Stimulated activated CD8-positive, alpha-beta memory T cell treated with anti-CD3 and anti-CD28 coated beads, Interleukin-4, amount 100 ng/mL, for 4 hours (primary cell): Measurements from ENCODE around the gene PCDHA8.
"Not testable (repeated sequence)": the region's sequence is repeated elsewhere in the genome, so short reads cannot be mapped to it uniquely, and the experiment has no call there.

Experiments
- DNase-seq, 2 donors: peaks; one replicate each; pipeline ENCODE4 v3.0.0-alpha.2; 2020; ENCODE audit warnings: low read depth in 2 of 2, low spot score in 1 of 2

PCDHA8 gene

DNA sequence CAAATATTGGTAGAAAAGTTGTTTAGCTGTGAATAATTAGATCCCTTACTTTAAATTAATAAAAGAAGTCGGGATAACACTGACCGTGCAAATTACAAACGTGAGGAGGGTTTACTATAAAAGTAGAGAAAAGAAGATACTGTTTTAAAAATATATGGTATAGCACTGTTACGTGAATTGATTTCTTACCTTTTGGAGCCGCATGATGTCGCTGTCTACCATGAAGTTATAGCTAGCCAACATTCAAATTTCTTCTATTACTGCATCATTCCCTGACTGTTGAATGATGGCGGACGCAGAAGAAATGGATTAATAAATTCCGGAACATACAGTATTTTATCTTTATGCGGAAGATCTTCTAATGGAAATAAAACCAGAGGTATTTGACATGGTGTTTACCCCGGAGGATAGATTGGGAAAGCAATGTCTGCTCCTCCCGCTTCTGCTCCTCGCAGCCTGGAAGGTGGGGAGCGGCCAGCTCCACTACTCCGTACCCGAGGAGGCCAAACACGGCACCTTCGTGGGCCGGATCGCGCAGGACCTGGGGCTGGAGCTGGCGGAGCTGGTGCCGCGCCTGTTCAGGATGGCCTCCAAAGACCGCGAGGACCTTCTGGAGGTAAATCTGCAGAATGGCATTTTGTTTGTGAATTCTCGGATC lies 13.2 kb upstream of the PCDHA8 start, which contains the start of gene PCDHA6:
PCDHA6 (plus strand) TSS at position 257 of the 658 bp plus-strand sequence; CDS start at position 389, 132 bp downstream.
- no peak for DNase-seq

DNA sequence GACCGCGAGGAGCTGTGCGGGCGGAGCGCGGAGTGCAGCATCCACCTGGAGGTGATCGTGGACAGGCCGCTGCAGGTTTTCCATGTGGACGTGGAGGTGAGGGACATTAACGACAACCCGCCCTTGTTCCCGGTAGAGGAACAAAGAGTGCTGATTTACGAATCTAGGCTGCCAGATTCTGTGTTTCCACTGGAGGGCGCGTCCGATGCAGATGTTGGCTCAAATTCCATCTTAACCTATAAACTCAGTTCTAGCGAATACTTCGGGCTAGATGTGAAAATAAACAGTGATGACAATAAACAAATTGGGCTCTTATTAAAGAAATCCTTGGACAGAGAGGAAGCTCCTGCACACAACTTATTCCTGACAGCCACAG lies 12.6 kb upstream of the PCDHA8 start:
- DNase-seq: no peak

DNA sequence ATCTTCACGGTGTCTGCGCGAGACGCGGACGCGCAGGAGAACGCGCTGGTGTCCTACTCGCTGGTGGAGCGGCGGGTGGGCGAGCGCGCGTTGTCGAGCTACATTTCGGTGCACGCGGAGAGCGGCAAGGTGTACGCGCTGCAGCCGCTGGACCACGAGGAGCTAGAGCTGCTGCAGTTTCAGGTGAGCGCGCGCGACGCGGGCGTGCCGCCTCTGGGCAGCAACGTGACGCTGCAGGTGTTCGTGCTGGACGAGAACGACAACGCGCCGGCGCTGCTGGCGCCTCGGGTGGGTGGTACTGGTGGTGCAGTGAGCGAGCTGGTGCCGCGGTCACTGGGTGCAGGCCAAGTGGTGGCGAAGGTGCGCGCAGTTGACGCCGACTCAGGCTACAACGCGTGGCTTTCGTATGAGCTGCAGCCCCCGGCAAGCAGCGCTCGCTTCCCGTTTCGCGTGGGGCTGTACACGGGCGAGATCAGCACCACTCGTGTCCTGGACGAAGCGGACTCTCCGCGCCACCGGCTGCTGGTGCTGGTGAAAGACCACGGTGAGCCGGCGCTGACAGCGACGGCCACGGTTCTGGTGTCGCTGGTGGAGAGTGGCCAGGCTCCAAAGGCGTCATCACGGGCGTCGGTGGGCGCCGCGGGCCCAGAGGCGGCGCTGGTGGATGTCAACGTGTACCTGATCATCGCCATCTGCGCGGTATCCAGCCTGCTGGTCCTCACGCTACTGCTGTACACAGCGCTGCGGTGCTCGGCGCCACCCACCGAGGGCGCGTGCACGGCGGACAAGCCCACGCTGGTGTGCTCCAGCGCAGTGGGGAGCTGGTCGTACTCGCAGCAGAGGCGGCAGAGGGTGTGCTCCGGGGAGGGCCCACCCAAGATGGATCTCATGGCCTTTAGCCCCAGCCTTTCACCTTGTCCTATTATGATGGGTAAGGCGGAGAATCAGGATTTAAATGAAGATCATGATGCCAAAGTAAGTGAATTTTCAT lies 11.2 kb upstream of the PCDHA8 start:
- not testable (repeated sequence) for DNase-seq

DNA sequence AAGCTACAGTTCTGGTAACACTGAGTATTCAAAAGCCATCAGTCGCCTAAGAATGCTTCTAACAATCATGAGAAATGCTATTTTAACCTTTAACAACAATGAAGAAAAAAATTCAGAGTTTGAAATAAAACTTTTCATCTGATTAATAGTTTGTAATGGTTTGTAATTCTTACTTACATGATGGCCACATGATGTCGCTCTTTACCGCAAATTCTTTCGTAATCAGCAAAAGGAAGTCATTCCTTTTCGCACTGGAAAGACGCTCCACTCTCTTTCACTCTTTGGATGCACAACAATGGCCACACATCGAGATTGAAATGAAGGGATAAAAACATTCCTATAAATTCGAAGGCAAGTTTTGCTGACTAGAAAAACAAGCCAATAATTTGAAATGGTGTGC lies 7.0 kb upstream of the PCDHA8 start, which contains the start of gene PCDHA7:
PCDHA7 (plus strand) TSS at position 277 of the 400 bp plus-strand sequence; CDS start at position 392, 115 bp downstream.
- DNase-seq: no peak

DNA sequence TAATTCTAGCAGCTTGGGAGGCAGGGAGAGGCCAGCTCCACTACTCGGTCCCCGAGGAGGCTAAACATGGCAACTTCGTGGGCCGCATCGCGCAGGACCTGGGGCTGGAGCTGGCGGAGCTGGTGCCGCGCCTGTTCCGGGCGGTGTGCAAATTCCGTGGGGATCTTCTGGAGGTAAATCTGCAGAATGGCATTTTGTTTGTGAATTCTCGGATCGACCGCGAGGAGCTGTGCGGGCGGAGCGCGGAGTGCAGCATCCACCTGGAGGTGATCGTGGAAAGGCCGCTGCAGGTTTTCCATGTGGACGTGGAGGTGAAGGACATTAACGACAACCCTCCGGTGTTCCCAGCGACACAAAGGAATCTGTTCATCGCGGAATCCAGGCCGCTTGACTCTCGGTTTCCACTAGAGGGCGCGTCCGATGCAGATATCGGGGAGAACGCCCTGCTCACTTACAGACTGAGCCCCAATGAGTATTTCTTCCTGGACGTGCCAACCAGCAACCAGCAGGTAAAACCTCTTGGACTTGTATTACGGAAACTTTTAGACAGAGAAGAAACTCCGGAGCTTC lies 6.5 kb upstream of the PCDHA8 start:
- DNase-seq: not testable (repeated sequence)

DNA sequence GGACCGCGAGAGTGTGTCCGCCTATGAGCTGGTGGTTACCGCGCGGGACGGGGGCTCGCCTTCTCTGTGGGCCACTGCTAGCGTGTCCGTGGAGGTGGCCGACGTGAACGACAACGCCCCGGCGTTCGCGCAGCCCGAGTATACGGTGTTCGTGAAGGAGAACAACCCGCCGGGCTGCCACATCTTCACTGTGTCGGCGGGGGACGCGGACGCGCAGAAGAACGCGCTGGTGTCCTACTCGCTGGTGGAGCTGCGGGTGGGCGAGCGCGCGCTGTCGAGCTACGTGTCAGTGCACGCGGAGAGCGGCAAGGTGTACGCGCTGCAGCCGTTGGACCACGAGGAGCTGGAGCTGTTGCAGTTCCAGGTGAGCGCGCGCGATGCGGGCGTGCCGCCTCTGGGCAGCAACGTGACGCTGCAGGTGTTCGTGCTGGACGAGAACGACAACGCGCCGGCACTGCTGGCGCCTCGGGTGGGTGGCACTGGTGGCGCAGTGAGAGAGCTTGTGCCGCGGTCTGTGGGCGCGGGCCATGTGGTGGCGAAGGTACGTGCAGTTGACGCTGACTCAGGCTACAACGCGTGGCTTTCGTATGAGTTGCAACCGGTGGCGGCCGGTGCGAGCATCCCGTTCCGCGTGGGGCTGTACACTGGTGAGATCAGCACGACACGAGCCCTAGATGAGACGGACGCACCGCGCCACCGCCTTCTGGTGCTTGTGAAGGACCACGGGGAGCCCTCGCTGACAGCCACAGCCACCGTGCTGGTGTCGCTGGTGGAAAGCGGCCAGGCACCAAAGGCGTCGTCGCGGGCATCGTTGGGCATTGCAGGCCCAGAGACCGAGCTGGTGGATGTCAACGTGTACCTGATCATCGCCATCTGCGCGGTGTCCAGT lies 5.1 kb upstream of the PCDHA8 start:
- DNase-seq: no peak

DNA sequence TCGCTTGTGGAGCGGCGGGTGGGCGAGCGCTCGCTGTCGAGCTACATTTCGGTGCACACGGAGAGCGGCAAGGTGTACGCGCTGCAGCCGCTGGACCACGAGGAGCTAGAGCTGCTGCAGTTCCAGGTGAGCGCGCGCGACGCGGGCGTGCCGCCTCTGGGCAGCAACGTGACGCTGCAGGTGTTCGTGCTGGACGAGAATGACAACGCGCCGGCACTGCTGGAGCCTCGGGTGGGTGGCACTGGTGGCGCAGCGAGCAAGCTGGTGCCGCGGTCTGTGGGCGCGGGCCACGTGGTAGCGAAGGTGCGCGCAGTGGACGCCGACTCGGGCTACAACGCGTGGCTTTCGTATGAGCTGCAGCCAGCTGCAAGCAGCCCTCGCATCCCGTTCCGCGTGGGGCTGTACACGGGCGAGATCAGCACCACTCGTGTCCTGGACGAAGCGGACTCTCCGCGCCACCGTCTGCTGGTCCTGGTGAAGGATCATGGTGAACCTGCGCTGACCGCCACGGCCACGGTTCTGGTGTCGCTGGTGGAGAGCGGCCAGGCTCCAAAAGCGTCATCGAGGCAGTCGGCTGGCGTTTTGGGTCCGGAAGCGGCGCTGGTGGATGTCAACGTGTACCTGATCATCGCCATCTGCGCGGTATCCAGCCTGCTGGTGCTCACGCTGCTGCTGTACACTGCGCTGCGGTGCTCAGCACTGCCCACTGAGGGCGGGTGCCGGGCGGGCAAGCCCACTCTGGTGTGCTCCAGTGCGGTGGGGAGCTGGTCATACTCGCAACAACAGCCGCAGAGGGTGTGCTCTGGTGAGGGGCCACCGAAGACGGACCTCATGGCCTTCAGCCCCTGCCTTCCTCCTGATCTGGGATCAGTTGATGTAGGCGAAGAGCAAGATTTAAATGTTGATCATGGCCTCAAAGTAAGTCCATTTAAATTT lies 2.1 kb downstream of the PCDHA8 start:
- no peak for DNase-seq

DNA sequence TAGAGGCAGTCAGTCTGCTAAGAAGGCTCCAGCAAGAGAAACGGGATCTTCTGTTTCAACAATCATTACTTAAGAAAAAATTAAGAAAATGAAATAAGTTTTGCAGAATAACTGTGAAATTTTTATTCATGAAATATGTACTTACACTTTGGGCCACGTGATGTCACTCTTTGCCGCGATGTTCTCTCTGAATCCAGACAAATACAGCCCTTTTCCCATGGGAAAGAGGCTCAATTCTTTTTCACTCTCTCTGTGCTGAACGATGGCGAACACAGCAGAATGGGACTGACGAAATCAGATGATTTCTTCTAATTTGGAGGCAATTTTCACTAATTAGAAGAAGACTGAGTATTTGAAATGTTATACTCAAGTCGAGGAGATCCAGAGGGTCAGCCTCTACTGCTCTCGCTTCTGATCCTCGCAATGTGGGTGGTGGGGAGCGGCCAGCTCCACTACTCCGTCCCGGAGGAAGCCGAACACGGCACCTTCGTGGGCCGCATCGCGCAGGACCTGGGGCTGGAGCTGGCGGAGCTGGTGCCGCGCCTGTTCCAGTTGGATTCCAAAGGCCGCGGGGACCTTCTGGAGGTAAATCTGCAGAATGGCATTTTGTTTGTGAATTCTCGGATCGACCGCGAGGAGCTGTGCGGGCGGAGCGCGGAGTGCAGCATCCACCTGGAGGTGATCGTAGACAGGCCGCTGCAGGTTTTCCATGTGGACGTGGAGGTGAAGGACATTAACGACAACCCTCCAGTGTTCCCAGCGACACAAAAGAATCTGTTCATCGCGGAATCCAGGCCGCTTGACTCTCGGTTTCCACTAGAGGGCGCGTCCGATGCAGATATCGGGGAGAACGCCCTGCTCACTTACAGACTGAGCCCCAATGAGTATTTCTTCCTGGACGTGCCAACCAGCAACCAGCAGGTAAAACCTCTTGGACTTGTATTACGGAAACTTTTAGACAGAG lies 7.4 kb downstream of the PCDHA8 start, which contains the start of gene PCDHA9:
PCDHA9 (plus strand) TSS at position 244 of the 964 bp plus-strand sequence; CDS start at position 358, 114 bp downstream.
- not testable (repeated sequence) for DNase-seq

DNA sequence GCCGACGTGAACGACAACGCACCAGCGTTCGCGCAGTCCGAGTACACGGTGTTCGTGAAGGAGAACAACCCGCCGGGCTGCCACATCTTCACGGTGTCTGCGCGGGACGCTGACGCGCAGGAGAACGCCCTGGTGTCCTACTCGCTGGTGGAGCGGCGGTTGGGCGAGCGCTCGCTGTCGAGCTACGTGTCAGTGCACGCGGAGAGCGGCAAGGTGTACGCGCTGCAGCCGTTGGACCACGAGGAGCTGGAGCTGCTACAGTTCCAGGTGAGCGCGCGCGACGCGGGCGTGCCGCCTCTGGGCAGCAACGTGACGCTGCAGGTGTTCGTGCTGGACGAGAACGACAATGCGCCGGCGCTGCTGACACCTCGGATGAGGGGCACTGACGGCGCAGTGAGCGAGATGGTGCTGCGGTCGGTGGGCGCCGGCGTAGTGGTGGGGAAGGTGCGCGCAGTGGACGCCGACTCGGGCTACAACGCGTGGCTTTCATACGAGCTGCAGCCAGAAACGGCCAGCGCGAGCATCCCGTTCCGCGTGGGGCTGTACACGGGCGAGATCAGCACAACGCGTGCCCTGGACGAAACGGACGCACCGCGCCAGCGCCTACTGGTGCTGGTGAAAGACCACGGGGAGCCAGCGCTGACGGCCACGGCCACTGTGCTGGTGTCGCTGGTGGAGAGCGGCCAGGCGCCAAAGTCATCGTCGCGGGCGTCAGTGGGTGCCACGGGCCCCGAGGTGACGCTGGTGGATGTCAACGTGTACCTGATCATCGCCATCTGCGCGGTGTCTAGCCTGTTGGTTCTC lies 9.0 kb downstream of the PCDHA8 start:
- DNase-seq: not testable (repeated sequence)

DNA sequence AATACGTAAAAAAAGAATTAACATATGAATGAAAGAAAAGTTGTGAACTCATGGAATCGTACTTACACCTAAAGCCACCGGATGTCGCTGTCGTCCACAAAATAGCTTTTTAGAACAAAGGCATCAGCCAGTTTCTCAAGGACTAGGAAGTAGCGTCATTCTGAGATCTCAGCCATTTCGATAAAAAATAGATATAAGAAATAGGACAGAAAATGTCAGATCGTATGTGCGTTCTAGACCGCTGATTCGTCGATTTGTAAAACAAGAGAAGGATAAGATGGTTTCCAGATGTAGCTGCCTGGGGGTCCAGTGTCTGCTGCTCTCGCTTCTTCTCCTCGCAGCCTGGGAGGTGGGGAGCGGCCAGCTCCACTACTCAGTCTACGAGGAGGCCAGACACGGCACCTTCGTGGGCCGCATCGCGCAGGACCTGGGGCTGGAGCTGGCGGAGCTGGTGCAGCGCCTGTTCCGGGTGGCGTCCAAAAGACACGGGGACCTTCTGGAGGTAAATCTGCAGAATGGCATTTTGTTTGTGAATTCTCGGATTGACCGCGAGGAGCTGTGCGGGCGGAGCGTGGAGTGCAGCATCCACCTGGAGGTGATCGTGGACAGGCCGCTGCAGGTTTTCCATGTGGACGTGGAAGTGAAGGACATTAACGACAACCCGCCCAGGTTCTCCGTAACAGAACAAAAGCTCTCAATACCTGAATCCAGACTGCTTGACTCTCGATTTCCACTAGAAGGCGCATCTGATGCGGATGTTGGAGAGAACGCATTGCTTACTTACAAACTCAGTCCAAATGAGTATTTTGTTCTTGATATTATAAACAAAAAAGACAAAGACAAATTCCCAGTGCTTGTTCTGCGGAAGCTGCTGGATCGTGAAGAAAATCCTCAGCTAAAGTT lies 15.0 kb downstream of the PCDHA8 start, which contains the start of gene PCDHA10:
PCDHA10 (plus strand) TSS at position 126 of the 903 bp plus-strand sequence; CDS start at position 278, 152 bp downstream.
- no peak for DNase-seq

DNA sequence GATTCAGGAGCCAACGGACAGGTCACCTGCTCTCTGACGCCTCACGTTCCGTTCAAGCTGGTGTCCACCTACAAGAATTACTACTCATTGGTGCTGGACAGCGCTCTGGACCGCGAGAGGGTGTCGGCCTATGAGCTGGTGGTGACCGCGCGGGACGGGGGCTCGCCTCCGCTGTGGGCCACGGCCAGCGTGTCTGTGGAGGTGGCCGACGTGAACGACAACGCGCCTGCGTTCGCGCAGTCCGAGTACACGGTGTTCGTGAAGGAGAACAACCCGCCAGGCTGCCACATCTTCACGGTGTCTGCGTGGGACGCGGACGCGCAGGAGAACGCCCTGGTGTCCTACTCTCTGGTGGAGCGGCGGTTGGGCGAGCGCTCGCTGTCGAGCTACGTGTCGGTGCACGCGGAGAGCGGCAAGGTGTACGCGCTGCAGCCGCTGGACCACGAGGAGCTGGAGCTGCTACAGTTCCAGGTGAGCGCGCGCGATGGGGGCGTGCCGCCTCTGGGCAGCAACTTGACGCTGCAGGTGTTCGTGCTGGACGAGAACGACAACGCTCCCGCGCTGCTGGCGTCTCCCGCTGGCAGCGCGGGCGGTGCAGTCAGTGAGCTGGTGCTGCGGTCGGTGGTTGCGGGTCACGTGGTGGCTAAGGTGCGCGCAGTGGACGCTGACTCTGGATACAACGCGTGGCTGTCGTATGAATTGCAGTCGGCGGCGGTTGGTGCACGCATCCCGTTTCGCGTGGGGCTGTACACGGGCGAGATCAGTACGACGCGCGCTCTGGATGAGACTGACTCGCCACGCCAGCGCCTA lies 16.4 kb downstream of the PCDHA8 start:
- no peak for DNase-seq

DNA sequence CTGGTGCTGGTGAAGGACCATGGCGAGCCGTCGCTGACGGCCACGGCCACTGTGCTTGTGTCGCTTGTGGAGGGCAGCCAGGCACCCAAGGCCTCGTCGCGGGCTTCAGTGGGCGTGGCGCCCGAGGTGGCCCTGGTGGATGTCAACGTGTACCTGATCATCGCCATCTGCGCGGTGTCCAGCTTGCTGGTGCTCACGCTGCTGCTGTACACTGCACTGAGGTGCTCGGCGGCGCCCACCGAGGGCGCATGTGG lies 16.9 kb downstream of the PCDHA8 start:
- no peak for DNase-seq

DNA sequence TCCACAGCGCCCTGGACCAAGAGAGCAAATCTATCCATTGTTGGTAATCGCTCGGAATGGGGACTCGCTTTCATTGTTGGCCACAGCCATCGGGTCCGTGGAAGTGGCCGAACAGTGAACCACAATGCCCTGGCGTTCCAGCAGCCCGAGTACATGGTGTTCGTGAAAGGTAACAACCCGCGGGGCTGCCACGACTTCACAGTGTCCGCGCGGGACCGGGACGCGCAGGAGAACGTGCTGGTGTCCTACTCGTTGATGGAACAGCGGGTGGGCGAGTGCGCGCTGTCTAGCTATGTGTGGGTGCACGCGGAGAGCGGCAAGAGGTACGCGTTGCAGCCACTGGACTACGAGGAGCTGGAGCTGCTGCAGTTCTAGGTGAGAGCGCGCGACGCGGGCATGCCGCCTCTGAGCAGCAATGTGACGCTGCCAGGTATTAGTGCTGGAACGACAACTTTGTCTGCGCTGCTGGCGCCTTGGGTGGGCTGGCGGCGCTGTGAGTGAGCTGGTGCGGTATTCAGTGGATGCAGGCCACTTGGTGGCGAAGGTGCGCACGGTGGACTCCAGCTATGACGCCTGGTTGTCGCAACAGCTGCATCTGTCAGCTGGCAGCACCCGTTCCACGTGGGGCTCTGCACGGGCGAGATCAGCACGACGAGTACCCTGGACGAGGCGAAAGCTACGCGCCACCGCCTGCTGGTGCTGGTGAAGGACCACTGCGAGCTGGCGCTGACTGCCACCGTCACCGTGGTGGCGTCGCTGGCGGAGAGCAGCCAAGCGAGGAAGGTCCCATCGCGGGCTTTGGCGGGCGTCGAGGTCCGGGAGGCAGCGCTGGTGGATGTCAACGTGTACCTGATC lies 21.7 kb downstream of the PCDHA8 start:
- no peak for DNase-seq

DNA sequence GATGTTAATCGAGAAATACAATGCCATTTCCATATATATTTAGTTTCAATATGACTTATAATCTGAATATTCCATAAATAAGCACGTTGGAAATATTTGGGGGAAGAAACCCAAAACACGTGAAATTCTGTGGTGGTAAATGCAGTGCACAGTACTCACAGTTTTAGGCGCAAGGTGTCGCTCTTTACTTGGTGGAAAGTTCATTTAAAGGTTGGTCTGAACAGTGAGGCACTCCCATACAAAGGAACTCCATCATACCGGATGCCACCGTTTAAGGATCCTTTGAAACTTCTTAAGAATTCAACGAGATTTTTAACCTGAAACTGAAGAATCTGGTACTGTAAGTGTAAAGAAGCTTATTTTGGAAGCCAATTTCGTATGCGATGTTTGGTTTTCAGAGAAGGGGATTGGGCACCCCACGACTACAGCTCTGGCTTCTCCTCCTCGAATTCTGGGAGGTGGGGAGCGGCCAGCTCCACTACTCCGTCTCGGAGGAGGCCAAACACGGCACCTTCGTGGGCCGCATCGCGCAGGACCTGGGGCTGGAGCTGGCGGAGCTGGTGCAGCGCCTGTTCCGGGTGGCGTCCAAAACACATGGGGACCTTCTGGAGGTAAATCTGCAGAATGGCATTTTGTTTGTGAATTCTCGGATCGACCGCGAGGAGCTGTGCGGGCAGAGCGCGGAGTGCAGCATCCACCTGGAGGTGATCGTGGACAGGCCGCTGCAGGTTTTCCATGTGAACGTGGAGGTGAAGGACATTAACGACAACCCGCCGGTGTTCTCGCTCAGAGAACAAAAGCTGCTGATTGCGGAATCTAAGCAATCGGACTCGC lies 28.0 kb downstream of the PCDHA8 start, which contains the start of gene PCDHA11:
PCDHA11 (plus strand) TSS at position 237 of the 834 bp plus-strand sequence; CDS start at position 384, 147 bp downstream.
- no peak for DNase-seq
